ENCODE measurements around the gene ARHGDIA.
A peak's percentile ranks its signal among the peaks of the same experiment; 100 is the strongest.
"Not testable (repeated sequence)": the region's sequence is repeated elsewhere in the genome, so short reads cannot be mapped to it uniquely, and the experiment has no call there.

ARHGDIA gene

DNA sequence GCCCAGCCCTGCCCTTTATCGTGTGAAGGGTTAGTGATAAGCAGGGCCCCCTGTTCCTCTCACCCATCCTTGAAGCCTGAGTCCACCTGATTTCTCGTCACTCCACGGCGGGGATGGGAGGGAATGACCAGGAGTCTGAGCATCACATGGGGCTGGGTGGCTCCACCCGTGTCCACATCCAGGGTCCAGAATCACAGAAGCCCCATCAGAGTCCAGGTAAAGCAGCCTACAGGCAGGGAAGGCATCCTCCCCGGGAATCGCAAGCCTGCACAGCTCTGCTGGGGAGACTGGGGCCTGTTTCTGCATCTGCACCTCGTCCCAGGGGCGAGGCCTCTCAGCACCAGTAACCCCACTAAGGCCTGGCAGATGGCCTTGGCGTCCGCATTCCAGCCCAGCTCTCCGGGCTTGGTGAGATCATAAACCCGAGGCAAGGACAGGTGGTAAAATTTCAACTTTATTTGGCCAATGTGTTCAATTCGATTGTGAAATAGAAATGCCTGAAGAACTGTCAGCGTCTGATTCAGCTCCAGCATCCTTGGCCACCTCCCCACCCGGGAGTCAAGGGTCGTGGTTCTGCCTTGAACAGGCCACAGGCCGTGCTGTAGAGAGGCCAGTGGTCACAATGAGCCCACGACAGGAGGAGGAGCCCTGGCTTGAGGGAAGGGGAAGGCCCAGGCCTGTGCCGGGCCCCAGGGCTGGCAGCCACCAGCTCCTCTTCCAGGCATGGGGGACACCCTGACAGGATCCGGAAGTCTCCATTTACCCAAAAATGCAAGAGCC, 28.2 kb downstream of the ARHGDIA start:
- DNase-seq (ENCODE audit: low spot score), result no peak

GRCh38 chr17:81842378-81842724, 28.8 kb downstream of the ARHGDIA start:
- no peak for DNase-seq (ENCODE audit: low spot score)

- DNase-seq (ENCODE audit: low spot score), result no peak
Observed at GRCh38 chr17:81841866-81842265, 29.3 kb downstream of the ARHGDIA start.

GRCh38 chr17:81840826-81841778, 30.0 kb downstream of the ARHGDIA start:
- no peak for DNase-seq (ENCODE audit: low spot score)

DNA sequence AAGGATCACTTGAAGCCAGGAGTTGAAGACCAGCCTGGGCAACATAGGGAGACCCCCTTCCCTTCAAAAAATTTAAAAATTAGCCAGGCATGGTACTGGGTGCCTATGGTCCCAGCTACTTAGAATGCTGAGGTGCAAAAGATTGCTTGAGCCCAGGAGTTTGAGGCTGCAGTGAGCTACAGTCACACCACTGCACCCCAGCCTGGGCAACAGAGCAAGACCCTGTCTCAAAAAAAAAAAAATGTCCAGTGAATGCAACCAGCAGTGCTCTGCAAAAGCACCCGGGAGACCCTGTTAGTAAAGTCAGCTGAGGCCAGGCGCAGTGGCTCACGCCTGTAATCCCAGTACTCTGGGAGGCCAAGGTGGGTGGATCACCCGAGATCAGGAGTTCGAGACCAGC, 31.1 kb downstream of the ARHGDIA start:
- not testable (repeated sequence) for DNase-seq (ENCODE audit: low spot score)

- no peak for DNase-seq (ENCODE audit: low spot score)
Observed at GRCh38 chr17:81839301-81839700, 31.8 kb downstream of the ARHGDIA start.

- no peak for DNase-seq (ENCODE audit: low spot score)
Observed at GRCh38 chr17:81838753-81839255, 32.3 kb downstream of the ARHGDIA start.

- DNase-seq (ENCODE audit: low spot score), result no peak
Observed at GRCh38 chr17:81837641-81838040, 33.5 kb downstream of the ARHGDIA start.

GRCh38 chr17:81834831-81835267, 36.3 kb downstream of the ARHGDIA start, which contains the start of gene PPP1R27:
Gene PPP1R27 (minus strand): TSS chr17:81835050. CDS start chr17:81834953, 97 bp downstream.
- DNase-seq (ENCODE audit: low spot score), result no peak

- no peak for DNase-seq (ENCODE audit: low spot score)
Observed at GRCh38 chr17:81833921-81834830, 37.0 kb downstream of the ARHGDIA start.

DNA sequence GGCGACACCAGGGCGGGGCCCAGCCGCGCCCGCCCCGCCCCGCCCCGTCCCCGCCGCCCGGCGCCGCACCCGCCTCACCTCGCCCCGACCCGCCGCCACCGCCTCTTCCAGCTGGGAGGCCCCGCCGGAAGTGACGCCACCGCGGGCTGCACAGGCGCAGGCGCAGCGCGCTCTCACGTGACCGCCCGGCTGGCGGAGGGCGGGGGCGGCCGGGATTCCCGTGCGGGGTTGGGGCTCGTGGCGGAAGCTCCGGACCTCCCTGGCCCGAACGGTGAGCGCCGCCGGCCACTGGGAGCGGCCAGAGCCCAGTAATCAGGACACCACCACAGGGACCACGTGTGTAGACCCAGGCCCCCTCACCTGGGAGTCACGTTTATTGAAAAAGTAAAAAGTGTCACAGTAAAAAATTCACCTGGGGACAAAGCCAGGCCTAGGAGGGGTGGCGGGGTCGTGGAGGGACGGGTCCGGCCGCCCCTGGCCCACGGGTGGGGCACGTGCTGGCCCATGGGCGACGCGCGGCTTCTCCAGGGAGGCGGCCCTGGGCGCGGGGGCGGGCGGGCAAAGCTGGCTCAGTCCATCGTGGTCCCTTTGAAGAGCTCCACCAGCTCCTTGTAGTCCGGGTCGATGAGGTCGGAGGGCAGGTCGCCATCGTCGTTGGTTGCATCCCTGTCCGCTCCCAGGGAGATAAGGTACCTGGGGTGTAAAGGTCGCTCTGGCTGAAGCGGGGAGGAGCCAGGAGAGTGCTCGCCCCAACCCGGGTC, 37.8 kb downstream of the ARHGDIA start, which contains the start of gene MCRIP1:
TSS of gene MCRIP1 (minus strand) at position 132 of the 761 bp plus-strand sequence. CDS start 8,785 bp downstream, outside the sequence.
- DNase-seq (ENCODE audit: low spot score), result peak; percentile 91

DNA sequence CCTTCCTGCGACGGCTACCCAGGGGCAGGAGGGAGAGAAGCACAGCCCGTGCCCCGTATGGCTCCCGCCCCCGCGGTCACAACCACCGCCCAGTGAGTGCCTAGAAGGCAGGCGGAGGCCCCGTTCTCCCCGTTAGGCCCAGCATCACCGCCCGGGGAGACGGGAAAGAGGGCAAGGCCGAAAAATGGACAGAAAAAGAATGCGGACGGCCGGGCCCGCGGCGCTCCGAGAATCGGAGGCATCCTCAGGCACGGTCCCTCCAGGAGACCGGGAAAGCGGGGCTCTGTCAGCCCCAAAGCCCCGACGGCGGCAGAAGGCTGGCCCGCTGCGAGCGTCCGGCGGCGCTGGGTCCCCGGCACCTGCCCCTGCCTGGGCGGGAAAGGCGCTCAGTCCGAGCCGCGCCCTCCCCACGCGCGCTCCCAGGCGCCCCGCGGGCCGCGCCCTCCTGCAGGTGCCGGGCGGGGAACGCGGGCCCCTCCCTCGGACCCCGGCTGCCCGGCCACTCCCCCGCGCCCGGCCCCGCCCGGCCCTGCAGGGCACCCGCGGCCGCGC, 38.5 kb downstream of the ARHGDIA start:
- DNase-seq (ENCODE audit: low spot score), result peak; percentile 15

DNA sequence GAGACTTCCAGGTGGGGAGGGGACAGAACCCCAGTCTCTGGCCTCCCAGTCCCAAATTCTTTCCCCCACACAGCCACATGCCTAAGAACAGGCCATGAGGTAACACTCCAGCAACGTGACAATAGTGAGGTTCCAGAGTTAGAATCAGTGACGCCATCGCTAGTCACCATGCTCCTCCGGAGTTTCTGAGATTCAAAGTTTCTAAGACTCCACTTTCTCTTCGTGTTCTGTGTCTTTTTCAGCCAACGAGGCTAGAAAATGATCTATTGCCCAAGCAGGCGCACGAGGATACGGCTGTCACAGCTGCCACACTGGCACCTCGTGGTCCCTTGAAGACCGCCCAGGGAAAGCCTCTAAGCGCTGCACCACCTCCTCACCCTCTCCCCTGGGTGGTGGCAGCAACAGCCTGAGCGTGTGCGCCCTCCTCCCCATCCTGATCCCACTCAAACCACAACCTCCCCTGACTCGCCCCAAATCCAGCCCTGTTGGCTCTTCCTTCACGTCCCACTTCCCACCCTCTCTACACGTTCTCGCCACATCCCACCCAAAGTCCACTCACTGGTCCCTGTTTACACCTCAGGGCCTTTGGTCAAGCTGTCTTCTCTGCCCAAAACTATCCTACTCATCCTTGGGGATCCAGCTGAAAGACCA, 39.1 kb downstream of the ARHGDIA start:
- DNase-seq (ENCODE audit: low spot score), result peak; percentile 42

DNA sequence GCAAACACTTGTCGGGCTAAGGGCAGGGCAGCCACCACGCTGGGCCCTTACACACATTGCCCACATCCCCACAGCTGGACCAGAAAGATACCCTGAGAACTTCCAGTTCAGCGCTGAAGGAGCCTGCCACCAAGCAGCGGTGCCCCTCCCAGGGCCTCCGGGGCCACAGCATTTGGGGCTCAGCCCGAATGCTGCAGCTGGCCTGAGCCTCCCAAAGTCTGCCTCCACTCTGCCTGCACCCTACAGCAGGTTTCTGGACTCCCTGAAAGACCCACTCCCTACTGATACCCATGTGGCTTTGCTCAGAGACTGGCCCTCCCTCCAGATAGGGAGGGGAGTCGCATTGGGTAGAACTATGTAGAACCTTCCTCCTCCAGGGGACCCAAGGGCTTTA, 39.6 kb downstream of the ARHGDIA start:
- no peak for DNase-seq (ENCODE audit: low spot score)

DNA sequence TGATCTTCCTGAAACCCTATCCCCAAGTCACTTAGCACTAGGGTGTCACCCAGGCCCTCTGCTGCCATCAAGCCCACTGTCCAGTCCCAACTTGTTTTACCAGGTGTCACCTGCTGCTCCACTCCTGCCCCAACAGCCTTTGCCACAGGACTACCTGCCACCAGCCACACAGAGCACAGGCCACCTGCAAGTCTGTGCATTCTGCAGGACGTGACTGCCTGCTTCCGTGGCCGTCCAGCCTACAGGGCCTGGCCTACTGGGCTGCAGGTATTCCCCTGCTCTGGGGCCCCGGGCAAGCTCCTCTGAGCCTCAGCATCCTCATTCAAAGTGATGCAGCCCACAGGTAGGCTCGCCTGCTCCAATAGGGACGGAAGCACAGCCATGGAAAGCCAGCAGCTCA, 41.3 kb downstream of the ARHGDIA start:
- no peak for DNase-seq (ENCODE audit: low spot score)

GRCh38 chr17:81828656-81829055, 42.5 kb downstream of the ARHGDIA start:
- DNase-seq (ENCODE audit: low spot score), result no peak

- DNase-seq (ENCODE audit: low spot score), result no peak
Observed at GRCh38 chr17:81825841-81826466, 45.2 kb downstream of the ARHGDIA start.

GRCh38 chr17:81824595-81824994, 46.5 kb downstream of the ARHGDIA start:
- no peak for DNase-seq (ENCODE audit: low spot score)

DNA sequence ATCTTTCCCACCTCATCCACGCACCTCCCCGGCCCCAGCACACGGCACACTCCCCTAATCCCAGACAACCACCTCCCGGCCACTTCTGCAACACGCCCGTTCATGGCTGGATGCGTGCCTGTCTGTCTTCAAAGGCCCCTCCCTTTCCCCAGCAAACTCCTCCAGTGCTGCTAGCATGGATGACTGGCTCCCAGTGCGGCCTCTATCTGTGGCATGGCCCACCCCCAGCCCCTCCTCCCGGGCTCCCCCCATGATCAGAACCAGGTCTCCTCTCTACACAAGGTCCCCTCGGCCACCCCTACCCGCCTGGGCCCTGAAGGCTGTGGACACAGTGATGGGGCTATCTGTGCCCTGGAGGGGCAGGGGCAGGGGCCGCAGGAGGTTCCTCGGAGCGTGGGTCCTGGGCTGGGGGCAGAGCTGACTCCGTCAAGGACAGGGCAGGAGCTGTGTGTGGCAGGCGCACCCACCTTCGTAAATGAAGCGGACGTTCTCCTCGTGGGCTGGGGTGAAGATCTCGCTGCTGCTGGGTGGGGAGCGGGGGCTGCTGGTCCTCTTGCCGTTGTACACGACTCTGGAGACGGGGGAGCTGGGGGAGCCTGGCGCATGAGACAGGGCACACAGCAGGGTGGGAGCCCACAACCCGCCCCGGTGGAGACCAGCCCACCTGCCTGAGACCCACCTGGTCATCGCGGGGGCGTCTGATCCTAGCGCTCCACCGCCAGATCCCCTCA, 47.2 kb downstream of the ARHGDIA start:
- DNase-seq (ENCODE audit: low spot score), result no peak
